DND-41 (cell line): ENCODE measurements around the gene RHOT1.
A peak's percentile ranks its signal among the peaks of the same experiment; 100 is the strongest.
"Not testable (repeated sequence)": the region's sequence is repeated elsewhere in the genome, so short reads cannot be mapped to it uniquely, and the experiment has no call there.

ENCODE experiments used
- ATAC-seq: fragments of 200-7000 bp; cut with Tn5 transposase; 3 replicates; pipeline ENCODE4 v1.9.1; 2021; ENCODE audit warnings: low read depth; ENCODE audit not compliant: insufficient read depth
- DNase-seq: peaks from one replicate; pipeline ENCODE4 v3.0.0-alpha.2; 2020
- H2AFZ ChIP-seq: 2 replicates; pipeline ENCODE4 v1.6.0; 2012; ENCODE audit warnings: low read depth, low read length
- H3K27ac ChIP-seq: 2 replicates; pipeline ENCODE4 v1.5.1; 2012; ENCODE audit warnings: low read length, inconsistent platforms
- H3K27me3 ChIP-seq: fragments of 200-600 bp; sonication (generic); 2 replicates; pipeline ENCODE4 v1.6.0; 2012; ENCODE audit warnings: low read length, mild to moderate bottlenecking, inconsistent platforms; ENCODE audit not compliant: insufficient read depth, poor library complexity
- H3K36me3 ChIP-seq: 2 replicates; pipeline ENCODE4 v1.5.1; 2012; ENCODE audit warnings: low read length, inconsistent platforms; ENCODE audit not compliant: insufficient read depth
- H3K4me1 ChIP-seq: 2 replicates; pipeline ENCODE4 v1.5.1; 2012; ENCODE audit warnings: mild to moderate bottlenecking, low read length; ENCODE audit not compliant: insufficient read depth
- H3K4me2 ChIP-seq: 2 replicates; pipeline ENCODE4 v1.6.0; 2012; ENCODE audit warnings: mild to moderate bottlenecking, moderate library complexity, low read length, inconsistent platforms; ENCODE audit not compliant: insufficient read depth
- H3K4me3 ChIP-seq, 2 experiments: fragments of 200-600 bp in 1 of 2; shearing (Covaris generic) in 1 of 2; 2 replicates each; pipeline ENCODE4 v1.5.1; 2012 to 2016; ENCODE audit warnings: inconsistent platforms in 2 of 2, low read length in 2 of 2, mild to moderate bottlenecking in 2 of 2, low read depth in 1 of 2, moderate library complexity in 1 of 2
- H3K79me2 ChIP-seq: 2 replicates; pipeline ENCODE4 v1.6.0; 2012; ENCODE audit warnings: low read length, inconsistent platforms; ENCODE audit not compliant: insufficient read depth
- H3K9ac ChIP-seq: 2 replicates; pipeline ENCODE4 v1.6.0; 2012; ENCODE audit warnings: low read depth, mild to moderate bottlenecking, inconsistent platforms, low read length, moderate library complexity
- H3K9me3 ChIP-seq: 2 replicates; pipeline ENCODE4 v1.5.1; 2012; ENCODE audit warnings: low read length, moderate library complexity, mild to moderate bottlenecking, inconsistent platforms; ENCODE audit not compliant: insufficient read depth, severe bottlenecking
- H4K20me1 ChIP-seq: 2 replicates; pipeline ENCODE4 v1.6.0; 2012; ENCODE audit warnings: low read length; ENCODE audit not compliant: insufficient read depth
- EZH2 ChIP-seq: IDR thresholded peaks from 3 replicates; pipeline ENCODE4 v1.6.1; 2012; ENCODE audit warnings: borderline replicate concordance, low read depth, mild to moderate bottlenecking, moderate library complexity, low read length, inconsistent platforms; ENCODE audit not compliant: severe bottlenecking
- TF ChIP-seq, protein P1 (sequence below): IDR thresholded peaks from 2 replicates; pipeline ENCODE4 v1.5.1; 2012; ENCODE audit warnings: borderline replicate concordance, low read length, moderate library complexity, mild to moderate bottlenecking; ENCODE audit not compliant: poor library complexity, severe bottlenecking; ENCODE audit errors: extremely low read depth

The RHOT1 gene

DNA sequence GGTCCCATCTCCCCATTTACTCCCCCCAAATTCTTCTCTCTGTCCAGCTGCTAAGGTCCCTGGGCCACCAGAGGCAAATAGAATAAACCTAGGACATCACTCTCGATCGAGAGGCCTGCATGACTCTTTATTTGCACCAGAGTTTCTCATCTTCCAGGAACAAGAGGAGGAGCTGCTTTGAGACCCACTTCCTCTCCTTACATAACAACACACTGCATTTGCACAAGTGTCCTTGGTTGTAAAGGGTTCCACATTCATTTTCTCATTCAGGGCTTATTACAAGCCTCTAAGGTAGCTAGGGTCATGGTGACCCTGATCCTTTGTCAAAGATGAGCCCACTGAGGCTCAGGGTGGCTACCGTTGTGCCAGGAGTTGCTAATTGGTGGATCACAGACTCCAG lies 38.1 kb upstream of the RHOT1 start:
- H3K79me2 ChIP-seq: no peaks in the 10 kb centered on the region
- ATAC-seq: no peak
- no peaks in the 10 kb centered on the region for H3K9me3 ChIP-seq
- H3K9ac ChIP-seq: no peak overlapping the region
- no peak overlapping the region for H3K4me2 ChIP-seq
- no peak overlapping the region for H3K4me3 ChIP-seq
- no peaks in the 10 kb centered on the region for H3K36me3 ChIP-seq
- no peaks in the 10 kb centered on the region for H3K4me1 ChIP-seq
- H4K20me1 ChIP-seq: no peaks in the 10 kb centered on the region
- DNase-seq: no peak
- no peak for TF ChIP-seq EZH2
- TF ChIP-seq, protein P1, sequence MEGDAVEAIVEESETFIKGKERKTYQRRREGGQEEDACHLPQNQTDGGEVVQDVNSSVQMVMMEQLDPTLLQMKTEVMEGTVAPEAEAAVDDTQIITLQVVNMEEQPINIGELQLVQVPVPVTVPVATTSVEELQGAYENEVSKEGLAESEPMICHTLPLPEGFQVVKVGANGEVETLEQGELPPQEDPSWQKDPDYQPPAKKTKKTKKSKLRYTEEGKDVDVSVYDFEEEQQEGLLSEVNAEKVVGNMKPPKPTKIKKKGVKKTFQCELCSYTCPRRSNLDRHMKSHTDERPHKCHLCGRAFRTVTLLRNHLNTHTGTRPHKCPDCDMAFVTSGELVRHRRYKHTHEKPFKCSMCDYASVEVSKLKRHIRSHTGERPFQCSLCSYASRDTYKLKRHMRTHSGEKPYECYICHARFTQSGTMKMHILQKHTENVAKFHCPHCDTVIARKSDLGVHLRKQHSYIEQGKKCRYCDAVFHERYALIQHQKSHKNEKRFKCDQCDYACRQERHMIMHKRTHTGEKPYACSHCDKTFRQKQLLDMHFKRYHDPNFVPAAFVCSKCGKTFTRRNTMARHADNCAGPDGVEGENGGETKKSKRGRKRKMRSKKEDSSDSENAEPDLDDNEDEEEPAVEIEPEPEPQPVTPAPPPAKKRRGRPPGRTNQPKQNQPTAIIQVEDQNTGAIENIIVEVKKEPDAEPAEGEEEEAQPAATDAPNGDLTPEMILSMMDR: no peak
- no peaks in the 10 kb centered on the region for H3K27me3 ChIP-seq
- H2AFZ ChIP-seq: peak overlapping the region; percentile 7; the same call in 1 of the 2 replicates
- no peak overlapping the region for H3K27ac ChIP-seq

DNA sequence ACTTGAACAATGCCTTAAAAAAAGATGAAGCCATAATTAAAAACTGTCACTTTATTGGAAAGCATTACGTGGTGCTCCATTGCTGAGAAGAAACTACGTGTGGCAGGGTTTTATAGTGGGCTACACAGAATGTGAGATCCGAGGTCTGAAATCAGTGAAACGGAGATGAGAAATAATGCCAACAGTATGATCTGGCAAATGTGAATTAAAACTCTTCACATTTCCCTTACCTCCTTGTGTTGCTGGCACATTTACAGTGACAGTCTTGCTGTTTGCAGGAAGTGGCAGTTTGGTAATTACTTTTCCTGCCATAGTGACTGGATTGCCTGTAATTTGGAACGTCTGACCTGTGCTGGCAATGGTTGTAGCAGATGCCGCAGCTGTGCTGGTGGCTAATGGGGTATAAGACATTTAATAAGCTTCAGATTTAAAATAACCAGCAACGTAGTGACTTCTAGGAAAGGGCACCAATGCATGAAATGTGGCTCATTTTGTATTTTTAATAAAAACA lies 35.8 kb upstream of the RHOT1 start:
- not testable (repeated sequence) for H2AFZ ChIP-seq, H3K4me1 ChIP-seq, H3K4me2 ChIP-seq, H3K9ac ChIP-seq, H3K79me2 ChIP-seq, H3K4me3 ChIP-seq, DNase-seq, H3K27ac ChIP-seq, ATAC-seq, H3K36me3 ChIP-seq, H3K9me3 ChIP-seq, H4K20me1 ChIP-seq, H3K27me3 ChIP-seq

DNA sequence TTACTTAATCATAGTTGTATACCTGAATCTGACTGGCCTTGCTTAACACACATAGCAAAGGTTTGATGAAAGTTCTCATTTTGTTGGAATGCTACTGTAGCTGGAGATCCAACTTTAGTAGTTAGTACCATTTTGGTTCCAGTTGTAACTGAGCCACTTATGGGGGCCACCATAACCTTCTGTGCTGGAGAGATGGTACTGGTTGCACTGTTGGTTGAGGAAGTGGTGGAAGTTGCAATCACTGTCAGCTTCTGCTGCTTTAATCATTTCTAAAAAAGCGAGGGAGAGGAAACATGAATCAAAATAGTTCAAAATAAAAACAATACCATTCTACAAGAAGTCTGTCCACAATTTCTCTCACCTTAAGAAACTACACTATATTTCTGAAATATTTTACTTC lies 35.1 kb upstream of the RHOT1 start:
- DNase-seq, H4K20me1 ChIP-seq, H3K4me3 ChIP-seq, H3K27me3 ChIP-seq, H2AFZ ChIP-seq, H3K27ac ChIP-seq, H3K9ac ChIP-seq, H3K4me1 ChIP-seq, H3K36me3 ChIP-seq, ATAC-seq, H3K9me3 ChIP-seq, H3K79me2 ChIP-seq, H3K4me2 ChIP-seq: not testable (repeated sequence)

DNA sequence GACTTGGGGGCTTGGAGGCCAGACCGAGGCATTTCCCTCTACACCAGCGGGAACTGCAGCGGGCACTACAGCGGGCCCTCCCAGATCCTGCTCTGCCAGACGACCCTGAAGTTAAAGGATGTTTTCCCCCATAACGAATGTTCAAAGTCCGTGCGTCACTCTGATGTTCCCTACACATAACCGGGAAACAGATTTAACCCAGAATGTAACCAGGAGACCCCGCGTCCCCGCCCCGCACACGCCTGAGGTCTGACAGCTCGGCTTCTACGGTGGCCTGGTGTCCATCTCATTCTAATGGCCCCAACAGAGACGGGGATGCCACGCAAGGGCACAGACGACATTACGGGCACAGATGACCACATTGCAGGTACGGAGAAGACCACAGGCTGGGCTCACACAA lies 31.7 kb upstream of the RHOT1 start:
- no peak for ATAC-seq
- Histone ChIP-seq H3K27ac (no peak overlapping the region), H2AFZ (no peak overlapping the region), H3K36me3 (no peaks in the 10 kb centered on the region), H3K27me3 (no peaks in the 10 kb centered on the region), H3K4me2 (no peak overlapping the region), H3K9ac (no peak overlapping the region), H4K20me1 (no peaks in the 10 kb centered on the region), H3K4me3 (no peak overlapping the region), H3K9me3 (no peaks in the 10 kb centered on the region), H3K4me1 (no peaks in the 10 kb centered on the region), H3K79me2 (no peaks in the 10 kb centered on the region)
- TF ChIP-seq, protein P1: no peak
- TF ChIP-seq EZH2: no peak
- no peak for DNase-seq
